Uterus (tissue), 2 donors: ENCODE results near the gene ENDOD1.

Experiments
- POLR2A ChIP-seq, 2 donors: fragments of 450-650 bp; IDR thresholded peaks; one replicate each; pipeline ENCODE4 v1.6.1; 2016; ENCODE audit warnings: antibody characterized with exemption in 2 of 2, mild to moderate bottlenecking in 1 of 2, moderate library complexity in 1 of 2
- TF ChIP-seq, protein P1 (sequence below), 4 experiments: fragments of 200-600 bp in 2 of 4; fragments of 450-650 bp in 2 of 4; sonication (generic) in 2 of 4; IDR thresholded peaks; one replicate each; pipeline ENCODE4 v1.5.1; 2016 to 2019; ENCODE audit warnings: antibody characterized with exemption in 4 of 4, mild to moderate bottlenecking in 2 of 4, moderate library complexity in 1 of 4

- TF ChIP-seq, protein P1, sequence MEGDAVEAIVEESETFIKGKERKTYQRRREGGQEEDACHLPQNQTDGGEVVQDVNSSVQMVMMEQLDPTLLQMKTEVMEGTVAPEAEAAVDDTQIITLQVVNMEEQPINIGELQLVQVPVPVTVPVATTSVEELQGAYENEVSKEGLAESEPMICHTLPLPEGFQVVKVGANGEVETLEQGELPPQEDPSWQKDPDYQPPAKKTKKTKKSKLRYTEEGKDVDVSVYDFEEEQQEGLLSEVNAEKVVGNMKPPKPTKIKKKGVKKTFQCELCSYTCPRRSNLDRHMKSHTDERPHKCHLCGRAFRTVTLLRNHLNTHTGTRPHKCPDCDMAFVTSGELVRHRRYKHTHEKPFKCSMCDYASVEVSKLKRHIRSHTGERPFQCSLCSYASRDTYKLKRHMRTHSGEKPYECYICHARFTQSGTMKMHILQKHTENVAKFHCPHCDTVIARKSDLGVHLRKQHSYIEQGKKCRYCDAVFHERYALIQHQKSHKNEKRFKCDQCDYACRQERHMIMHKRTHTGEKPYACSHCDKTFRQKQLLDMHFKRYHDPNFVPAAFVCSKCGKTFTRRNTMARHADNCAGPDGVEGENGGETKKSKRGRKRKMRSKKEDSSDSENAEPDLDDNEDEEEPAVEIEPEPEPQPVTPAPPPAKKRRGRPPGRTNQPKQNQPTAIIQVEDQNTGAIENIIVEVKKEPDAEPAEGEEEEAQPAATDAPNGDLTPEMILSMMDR (IDR thresholded peaks at IDR 0.05) = no peak
- no peak for TF ChIP-seq POLR2A (IDR thresholded peaks at IDR 0.05)
Measured at GRCh38 chr11:95072948-95073347, 16.7 kb upstream of the ENDOD1 start.
